Lower lobe of right lung (tissue), 2 donors: Measurements from ENCODE around the gene PDE7B. TPM values are rescaled to one million over a fixed set of nuclear protein-coding genes. Genes with fewer than 3 reads are reported as not detected.

ENCODE experiments used
- ATAC-seq, 2 donors: fragments of 200-7000 bp; cut with Tn5 transposase; one replicate each; pipeline ENCODE4 v1.9.1; 2020 to 2022; ENCODE audit warnings: mild to moderate bottlenecking in 2 of 2, moderate library complexity in 2 of 2
- DNase-seq: peaks from one replicate; pipeline ENCODE4 v3.0.0-alpha.2; 2020
- H3K27ac ChIP-seq: fragments of 200-600 bp; one replicate; pipeline ENCODE4 v1.8.0; 2022
- H3K27me3 ChIP-seq: fragments of 200-600 bp; one replicate; pipeline ENCODE4 v1.8.0; 2022; ENCODE audit warnings: low read depth
- H3K36me3 ChIP-seq: fragments of 200-600 bp; one replicate; pipeline ENCODE4 v1.8.0; 2022; ENCODE audit warnings: mild to moderate bottlenecking
- H3K4me1 ChIP-seq: fragments of 200-600 bp; one replicate; pipeline ENCODE4 v1.8.0; 2022
- H3K4me3 ChIP-seq: fragments of 200-600 bp; one replicate; pipeline ENCODE4 v1.8.0; 2022; ENCODE audit warnings: mild to moderate bottlenecking
- H3K9me3 ChIP-seq: fragments of 200-600 bp; one replicate; pipeline ENCODE4 v1.8.0; 2022
- intact Hi-C: fragments of 100-400 bp; cut with DNase I; formaldehyde crosslinking; loops from one replicate; pipeline ENCODE4 v1.11.0; 2022
- total RNA-seq: library from RNA; stranded (reverse); fragmentation: NEBNext Ultra II Directional; extraction: Animal tissue kit (Norgen Biotek cat#: 25700); gene quantifications from one replicate; pipeline ENCODE4 v1.2.1, GENCODE V29; 2021
- TF ChIP-seq, protein P1 (sequence below): fragments of 200-600 bp; IDR thresholded peaks from one replicate; pipeline ENCODE4 v1.8.0; 2022; ENCODE audit warnings: antibody characterized with exemption, mild to moderate bottlenecking
- donor health status: DM: no; HTN: yes; CAD: no; lungs with severe emphysema.

Gene PDE7B
- total RNA-seq, 1 donor from 2014 or later, result 2.2 TPM

DNA sequence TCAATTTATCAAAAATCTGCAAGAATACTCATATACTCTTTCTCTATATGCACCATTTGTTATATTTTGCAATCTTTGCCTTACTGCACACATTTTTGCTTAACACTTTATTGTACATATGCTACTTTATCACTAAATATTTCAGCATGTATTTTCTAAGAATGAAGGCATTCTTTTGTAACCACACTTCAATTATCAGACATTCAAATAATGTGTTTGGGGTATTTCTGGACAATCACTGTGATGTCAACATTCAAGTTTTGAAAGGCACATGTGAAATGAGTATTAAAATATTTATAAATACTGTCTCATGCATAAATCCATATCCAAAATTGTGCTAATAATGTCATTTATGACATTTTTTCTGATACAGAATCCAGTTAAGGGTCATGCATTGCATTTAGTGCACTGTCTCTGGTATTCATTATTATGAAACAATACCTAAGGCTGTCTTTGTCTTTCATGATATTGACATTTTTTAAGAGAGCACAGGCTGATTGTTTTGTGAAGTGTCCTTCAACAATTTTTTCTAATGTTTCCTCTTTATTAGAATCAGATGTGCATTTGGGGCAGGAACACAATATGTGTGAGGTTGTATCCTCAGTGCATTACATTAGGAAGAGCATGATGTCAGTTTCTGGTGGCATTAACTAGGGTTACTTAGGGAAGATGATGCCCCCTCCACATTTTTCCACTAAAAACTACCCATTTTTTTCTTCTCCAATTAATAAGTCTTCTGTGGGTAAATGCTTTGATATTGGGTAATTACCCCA is 292.9 kb downstream of the PDE7B start:
- Histone ChIP-seq H3K4me1 (no peaks in the 10 kb centered on the region), H3K27me3 (no peaks in the 10 kb centered on the region), H3K9me3 (no peaks in the 10 kb centered on the region), H3K4me3 (no peak overlapping the region), H3K36me3 (peaks cover 5% of the 10 kb centered on the region), H3K27ac (no peak overlapping the region)
- no peak for ATAC-seq
- DNase-seq, result no peak
- TF ChIP-seq, protein P1, sequence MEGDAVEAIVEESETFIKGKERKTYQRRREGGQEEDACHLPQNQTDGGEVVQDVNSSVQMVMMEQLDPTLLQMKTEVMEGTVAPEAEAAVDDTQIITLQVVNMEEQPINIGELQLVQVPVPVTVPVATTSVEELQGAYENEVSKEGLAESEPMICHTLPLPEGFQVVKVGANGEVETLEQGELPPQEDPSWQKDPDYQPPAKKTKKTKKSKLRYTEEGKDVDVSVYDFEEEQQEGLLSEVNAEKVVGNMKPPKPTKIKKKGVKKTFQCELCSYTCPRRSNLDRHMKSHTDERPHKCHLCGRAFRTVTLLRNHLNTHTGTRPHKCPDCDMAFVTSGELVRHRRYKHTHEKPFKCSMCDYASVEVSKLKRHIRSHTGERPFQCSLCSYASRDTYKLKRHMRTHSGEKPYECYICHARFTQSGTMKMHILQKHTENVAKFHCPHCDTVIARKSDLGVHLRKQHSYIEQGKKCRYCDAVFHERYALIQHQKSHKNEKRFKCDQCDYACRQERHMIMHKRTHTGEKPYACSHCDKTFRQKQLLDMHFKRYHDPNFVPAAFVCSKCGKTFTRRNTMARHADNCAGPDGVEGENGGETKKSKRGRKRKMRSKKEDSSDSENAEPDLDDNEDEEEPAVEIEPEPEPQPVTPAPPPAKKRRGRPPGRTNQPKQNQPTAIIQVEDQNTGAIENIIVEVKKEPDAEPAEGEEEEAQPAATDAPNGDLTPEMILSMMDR, result no peak
- intact Hi-C loops, result no loop called here

DNA sequence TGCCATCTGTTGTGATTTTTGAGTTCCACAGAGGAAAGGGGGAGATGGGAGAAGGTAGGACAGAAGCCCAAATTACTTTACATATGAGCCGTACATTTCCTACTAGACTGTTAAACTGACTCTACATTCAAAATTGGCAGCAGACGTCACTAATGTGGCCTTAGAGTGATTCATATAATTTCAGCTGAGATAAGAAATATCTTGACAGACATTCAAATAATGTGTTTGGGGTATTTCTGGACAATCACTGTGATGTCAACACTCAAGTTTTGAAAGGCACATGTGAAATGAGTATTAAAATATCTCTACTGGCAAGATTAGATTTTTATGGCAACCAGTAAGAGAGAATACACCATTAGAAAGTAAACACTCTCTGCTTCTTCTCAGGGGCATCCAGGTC is 294.6 kb downstream of the PDE7B start:
- Histone ChIP-seq H3K36me3 (peaks cover 5% of the 10 kb centered on the region), H3K27ac (no peak overlapping the region), H3K9me3 (no peaks in the 10 kb centered on the region), H3K4me1 (no peaks in the 10 kb centered on the region), H3K4me3 (no peak overlapping the region), H3K27me3 (no peaks in the 10 kb centered on the region)
- DNase-seq, result no peak
- TF ChIP-seq, protein P1, result no peak
- ATAC-seq, result no peak
- intact Hi-C loops, result no loop called here

DNA sequence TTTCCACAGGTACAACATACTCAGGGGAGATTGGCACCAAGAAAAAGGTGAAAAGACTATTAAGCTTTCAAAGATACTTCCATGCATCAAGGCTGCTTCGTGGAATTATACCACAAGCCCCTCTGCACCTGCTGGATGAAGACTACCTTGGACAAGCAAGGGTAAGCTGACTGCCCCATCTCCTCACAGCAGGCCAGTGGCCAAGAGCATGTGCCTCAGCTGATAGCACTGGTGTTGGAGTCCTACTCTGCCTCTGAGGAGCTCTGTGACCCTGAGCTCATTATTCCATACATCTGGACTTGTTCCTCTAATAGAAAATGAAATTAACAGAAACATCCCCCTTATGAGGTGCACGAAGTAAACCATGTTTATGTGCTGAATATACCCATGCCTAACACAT is 295.8 kb downstream of the PDE7B start:
- DNase-seq (no peak), ATAC-seq (no peak)
- Histone ChIP-seq H3K36me3 (peaks cover 5% of the 10 kb centered on the region), H3K27me3 (no peaks in the 10 kb centered on the region), H3K9me3 (no peaks in the 10 kb centered on the region), H3K4me3 (no peak overlapping the region), H3K27ac (no peak overlapping the region), H3K4me1 (no peaks in the 10 kb centered on the region)
- TF ChIP-seq, protein P1, result no peak
- intact Hi-C loops, result no loop called here

DNA sequence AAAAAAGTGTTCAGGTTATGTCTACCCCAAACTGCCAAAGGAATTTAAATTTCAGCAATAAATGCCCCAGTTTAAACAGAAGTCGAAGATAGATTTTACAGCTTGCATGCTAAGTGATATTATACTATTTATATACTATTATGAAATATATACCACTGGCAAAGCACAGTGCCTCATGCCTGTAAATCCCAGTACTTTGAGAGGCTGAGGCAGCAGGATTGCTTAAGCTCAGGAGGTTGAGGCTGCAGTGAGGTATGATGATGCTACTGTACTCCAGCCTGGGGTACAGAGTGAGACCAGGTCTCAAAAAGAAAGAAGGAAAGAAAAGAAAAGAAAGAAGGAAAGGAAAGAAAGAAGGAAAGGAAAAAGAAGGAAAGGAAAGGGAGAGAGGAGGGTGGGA is 296.6 kb downstream of the PDE7B start:
- no peak overlapping the region for H3K4me3 ChIP-seq
- H3K9me3 ChIP-seq, result no peaks in the 10 kb centered on the region
- H3K27ac ChIP-seq, result no peak overlapping the region
- TF ChIP-seq, protein P1, result no peak
- H3K27me3 ChIP-seq, result no peaks in the 10 kb centered on the region
- H3K4me1 ChIP-seq, result no peaks in the 10 kb centered on the region
- intact Hi-C loops, result no loop called here
- peaks cover 5% of the 10 kb centered on the region for H3K36me3 ChIP-seq
- ATAC-seq (no peak), DNase-seq (no peak)

DNA sequence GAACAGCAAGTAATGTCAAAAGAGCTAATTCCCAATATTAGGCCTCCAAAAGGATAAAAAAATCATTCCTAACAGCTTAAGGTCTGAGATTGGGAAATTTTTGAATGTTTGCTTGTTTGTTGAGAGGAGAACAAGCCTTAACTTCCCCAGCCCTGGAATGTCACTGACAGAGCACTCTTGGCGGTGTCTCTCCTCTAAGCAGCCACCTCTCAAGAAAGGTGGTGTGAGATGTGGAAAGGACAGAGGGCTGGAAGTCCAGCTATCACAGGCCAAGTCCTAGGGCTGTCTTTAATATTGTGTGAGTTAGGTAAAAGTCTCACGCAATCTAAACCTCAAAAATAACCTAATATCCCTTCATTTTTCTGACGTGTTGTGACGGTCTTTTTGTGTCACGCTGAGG is 297.0 kb downstream of the PDE7B start:
- Histone ChIP-seq H3K36me3 (peaks cover 5% of the 10 kb centered on the region), H3K4me3 (no peak overlapping the region), H3K4me1 (no peaks in the 10 kb centered on the region), H3K9me3 (no peaks in the 10 kb centered on the region), H3K27me3 (no peaks in the 10 kb centered on the region), H3K27ac (no peak overlapping the region)
- intact Hi-C loops, result no loop called here
- TF ChIP-seq, protein P1, result no peak
- no peak for ATAC-seq
- DNase-seq, result no peak
